Stomach (tissue), 9 donors: Measurements from ENCODE around the gene CFAP299. TPM values are rescaled to one million over a fixed set of nuclear protein-coding genes. Genes with fewer than 3 reads are reported as not detected.

Experiments used
- DNase-seq, 2 donors: peaks; one replicate each; pipeline versions ENCODE4 v3.0.0 to v3.0.0-alpha.2; 2013 to 2019
- H3K27ac ChIP-seq, 5 donors: fragments of 200-600 bp in 4 of 5; sonication (generic) in 4 of 5; one replicate each; pipeline ENCODE4 v1.5.1; 2013 to 2019; ENCODE audit warnings: mild to moderate bottlenecking in 1 of 5, moderate library complexity in 1 of 5
- H3K27me3 ChIP-seq, 3 donors: fragments of 200-600 bp; sonication (generic); one replicate each; pipeline ENCODE4 v1.5.1; 2017 to 2019; ENCODE audit warnings: mixed run types in 1 of 3
- H3K36me3 ChIP-seq, 4 donors: fragments of 200-600 bp; sonication (generic); 1 replicate in 3 of 4; 2 replicates in 1 of 4; pipeline ENCODE4 v1.5.1; 2016 to 2019
- H3K4me1 ChIP-seq, 4 donors: fragments of 200-600 bp; sonication (generic); one replicate each; pipeline ENCODE4 v1.5.1; 2016 to 2019
- H3K4me3 ChIP-seq, 4 donors: fragments of 200-600 bp; sonication (generic) in 3 of 4; one replicate each; pipeline ENCODE4 v1.5.1; 2016 to 2019; ENCODE audit warnings: mild to moderate bottlenecking in 1 of 4
- H3K9me3 ChIP-seq, 4 donors: fragments of 200-600 bp; sonication (generic); one replicate each; pipeline ENCODE4 v1.5.1; 2016 to 2019
- CTCF ChIP-seq, 7 experiments: fragments of 450-650 bp in 4 of 7; fragments of 200-600 bp in 3 of 7; sonication (generic) in 3 of 7; IDR thresholded peaks; one replicate each; pipeline ENCODE4 v1.5.1; 2016 to 2019; ENCODE audit warnings: antibody characterized with exemption in 7 of 7, control low read depth in 2 of 7, mild to moderate bottlenecking in 1 of 7
- EP300 ChIP-seq: sonication (generic); formaldehyde crosslinking; IDR thresholded peaks from one replicate; pipeline ENCODE4 v1.6.1; 2017; ENCODE audit warnings: antibody characterized with exemption
- POLR2A ChIP-seq, 4 donors: fragments of 450-650 bp; IDR thresholded peaks; one replicate each; pipeline ENCODE4 v1.6.1; 2016; ENCODE audit warnings: antibody characterized with exemption in 4 of 4, control low read depth in 2 of 4, mild to moderate bottlenecking in 1 of 4, moderate library complexity in 1 of 4
- POLR2AphosphoS5 ChIP-seq, 3 donors: sonication (generic); formaldehyde crosslinking; IDR thresholded peaks; one replicate each; pipeline ENCODE4 v1.6.1; 2016; ENCODE audit warnings: antibody characterized with exemption in 3 of 3
- WGBS, 5 donors: extraction: QIAGEN DNeasy Blood & Tissue Kit in 3 of 5; methylation state at CpG; one replicate each; pipeline versions ENCODE4 v1.1.5 to v1.1.7; 2013 to 2018; 5-methylcytosine and 5-hydroxymethylcytosine counted together
- intact Hi-C: fragments of 100-400 bp; cut with DNase I; formaldehyde crosslinking; loops from one replicate; pipeline ENCODE4 v1.15.1; 2023; ENCODE audit warnings: low total_unique reads
- polyA plus RNA-seq, 3 donors: library from polyadenylated mRNA; stranded (reverse); fragments of 200-250 nt; gene quantifications; one replicate each; pipeline ENCODE4 v1.2.3, GENCODE V29; 2013
- total RNA-seq, 5 donors: library from RNA; depleted of rRNA; stranded (reverse); fragments of >200 nt; gene quantifications; one replicate each; pipeline versions ENCODE4 v1.1.0 to v1.2.3, GENCODE V29; 2014 to 2016
- donor health status: healthy with polysubstance abuse.
- donor health status: Bipolar disorder and iron deficiency.
- donor health status: healthy.

The CFAP299 gene
- total and polyA plus RNA-seq, 8 donors = 0.73 TPM; not detected in 7

- intact Hi-C loops = no loop called here
- Histone ChIP-seq H3K36me3 (no peaks in the 10 kb centered on the region), H3K4me3 (no peak overlapping the region), H3K27me3 (no peaks in the 10 kb centered on the region), H3K4me1 (no peaks in the 10 kb centered on the region), H3K27ac (no peak overlapping the region), H3K9me3 (peaks cover 0 to 14% (median 8%) of the 10 kb centered on the region in 4 donors)
- 85 to 93% (median 86%) methylated on average over 3 of the region's 3 CpGs for WGBS, 5 donors
- TF ChIP-seq POLR2A (IDR thresholded peaks at IDR 0.05) (no peak), CTCF (IDR thresholded peaks at IDR 0.05) (no peak), POLR2AphosphoS5 (IDR thresholded peaks at IDR 0.05) (no peak), EP300 (no peak)
- DNase-seq = no peak
These were observed 35.1 kb downstream of the CFAP299 start for GRCh38 chr4:80370635-80371034.

- Histone ChIP-seq H3K36me3 (no peaks in the 10 kb centered on the region), H3K27ac (no peak overlapping the region), H3K4me3 (no peak overlapping the region), H3K4me1 (no peaks in the 10 kb centered on the region), H3K9me3 (peaks cover 0 to 14% (median 8%) of the 10 kb centered on the region in 4 donors), H3K27me3 (no peaks in the 10 kb centered on the region)
- DNase-seq = no peak
- intact Hi-C loops = no loop called here
- TF ChIP-seq EP300 (no peak), CTCF (IDR thresholded peaks at IDR 0.05) (no peak), POLR2AphosphoS5 (IDR thresholded peaks at IDR 0.05) (no peak), POLR2A (IDR thresholded peaks at IDR 0.05) (no peak)
- 81 to 92% (median 91%) methylated on average over 2 of the region's 2 CpGs for WGBS, 5 donors
These were observed 35.5 kb downstream of the CFAP299 start for GRCh38 chr4:80371046-80371445.

GRCh38 chr4:80374180-80374579 lies 38.6 kb downstream of the CFAP299 start:
- intact Hi-C loops = no loop called here
- DNase-seq = no peak

GRCh38 chr4:80382090-80382832 lies 46.7 kb downstream of the CFAP299 start:
- 54 to 73% (median 71%) methylated on average over 3 of the region's 3 CpGs for WGBS, 5 donors
- H3K27ac ChIP-seq = no peak overlapping the region
- peaks cover 0 to 4% (median 0%) of the 10 kb centered on the region in 4 donors for H3K9me3 ChIP-seq
- H3K4me1 ChIP-seq = no peaks in the 10 kb centered on the region
- intact Hi-C loops = no loop called here
- H3K4me3 ChIP-seq = no peak overlapping the region
- TF ChIP-seq POLR2A (IDR thresholded peaks at IDR 0.05) (no peak), EP300 (no peak), CTCF (IDR thresholded peaks at IDR 0.05) (no peak), POLR2AphosphoS5 (IDR thresholded peaks at IDR 0.05) (no peak)
- H3K27me3 ChIP-seq = no peaks in the 10 kb centered on the region
- DNase-seq = no peak
- H3K36me3 ChIP-seq = no peaks in the 10 kb centered on the region

More at GRCh38 chr4:80374180-80374579, 38.6 kb downstream of the CFAP299 start:
- H3K4me1 ChIP-seq = no peaks in the 10 kb centered on the region
- peaks cover 0 to 14% (median 8%) of the 10 kb centered on the region in 4 donors for H3K9me3 ChIP-seq
- no peak for TF ChIP-seq POLR2A (IDR thresholded peaks at IDR 0.05)
- TF ChIP-seq POLR2AphosphoS5 (IDR thresholded peaks at IDR 0.05) = no peak
- no peak for TF ChIP-seq CTCF (IDR thresholded peaks at IDR 0.05)
- no peak for TF ChIP-seq EP300
- no peaks in the 10 kb centered on the region for H3K36me3 ChIP-seq
- H3K27ac ChIP-seq = no peak overlapping the region
- H3K4me3 ChIP-seq = no peak overlapping the region
- H3K27me3 ChIP-seq = no peaks in the 10 kb centered on the region
